ENCODE data around the gene TBPL1.
"Not testable (repeated sequence)": the region's sequence is repeated elsewhere in the genome, so short reads cannot be mapped to it uniquely, and the experiment has no call there.

The TBPL1 gene

GRCh38 chr6:133977983-133978895 lies 25.2 kb downstream of the TBPL1 start:
- DNase-seq, result no peak

- no peak for DNase-seq
Observed at GRCh38 chr6:133978896-133979240, 25.8 kb downstream of the TBPL1 start.

- not testable (repeated sequence) for DNase-seq
Observed at GRCh38 chr6:133979269-133979963, 26.4 kb downstream of the TBPL1 start.

GRCh38 chr6:133980168-133980567 lies 27.1 kb downstream of the TBPL1 start:
- DNase-seq, result no peak

GRCh38 chr6:133983099-133983939 lies 30.3 kb downstream of the TBPL1 start:
- DNase-seq, result peak; percentile 13 to 27

- DNase-seq, result no peak
Observed at GRCh38 chr6:133985970-133986369, 32.9 kb downstream of the TBPL1 start.

- no peak for DNase-seq
Observed at GRCh38 chr6:133986942-133987341, 33.9 kb downstream of the TBPL1 start.

- DNase-seq, result no peak
Observed at GRCh38 chr6:133989525-133989924, 36.5 kb downstream of the TBPL1 start.

GRCh38 chr6:133990321-133990720 lies 37.3 kb downstream of the TBPL1 start:
- DNase-seq, result no peak

GRCh38 chr6:133991096-133991593 lies 38.1 kb downstream of the TBPL1 start:
- DNase-seq, result no peak

- no peak for DNase-seq
Observed at GRCh38 chr6:133992992-133993680, 40.1 kb downstream of the TBPL1 start.

- DNase-seq, result no peak
Observed at GRCh38 chr6:133995296-133995695, 42.3 kb downstream of the TBPL1 start.

- no peak for DNase-seq
Observed at GRCh38 chr6:133995758-133996157, 42.7 kb downstream of the TBPL1 start.

- DNase-seq, result no peak
Observed at GRCh38 chr6:133997267-133997666, 44.2 kb downstream of the TBPL1 start.

- no peak for DNase-seq
Observed at GRCh38 chr6:133999305-133999704, 46.3 kb downstream of the TBPL1 start.

GRCh38 chr6:134000443-134000842 lies 47.4 kb downstream of the TBPL1 start:
- no peak for DNase-seq

- no peak for DNase-seq
Observed at GRCh38 chr6:134002821-134003220, 49.8 kb downstream of the TBPL1 start.

GRCh38 chr6:134003542-134003951 lies 50.5 kb downstream of the TBPL1 start:
- DNase-seq, result no peak

- DNase-seq, result no peak
Observed at GRCh38 chr6:134004714-134005113, 51.7 kb downstream of the TBPL1 start.

- DNase-seq, result no peak
Observed at GRCh38 chr6:134005800-134006199, 52.8 kb downstream of the TBPL1 start.

GRCh38 chr6:134007077-134007476 lies 54.1 kb downstream of the TBPL1 start:
- DNase-seq, result no peak

GRCh38 chr6:134009876-134010275 lies 56.9 kb downstream of the TBPL1 start:
- no peak for DNase-seq
